Measurements from ENCODE around the gene KLF9.

KLF9 gene

GRCh38 chr9:70382046-70382708, 32.3 kb downstream of the KLF9 start:
- in situ Hi-C loops (cut with MboI; ENCODE audit: low sequenced_read_pairs), result no loop called here

GRCh38 chr9:70374962-70375618, 39.4 kb downstream of the KLF9 start:
- in situ Hi-C loops (cut with MboI; ENCODE audit: low sequenced_read_pairs), result no loop called here

DNA sequence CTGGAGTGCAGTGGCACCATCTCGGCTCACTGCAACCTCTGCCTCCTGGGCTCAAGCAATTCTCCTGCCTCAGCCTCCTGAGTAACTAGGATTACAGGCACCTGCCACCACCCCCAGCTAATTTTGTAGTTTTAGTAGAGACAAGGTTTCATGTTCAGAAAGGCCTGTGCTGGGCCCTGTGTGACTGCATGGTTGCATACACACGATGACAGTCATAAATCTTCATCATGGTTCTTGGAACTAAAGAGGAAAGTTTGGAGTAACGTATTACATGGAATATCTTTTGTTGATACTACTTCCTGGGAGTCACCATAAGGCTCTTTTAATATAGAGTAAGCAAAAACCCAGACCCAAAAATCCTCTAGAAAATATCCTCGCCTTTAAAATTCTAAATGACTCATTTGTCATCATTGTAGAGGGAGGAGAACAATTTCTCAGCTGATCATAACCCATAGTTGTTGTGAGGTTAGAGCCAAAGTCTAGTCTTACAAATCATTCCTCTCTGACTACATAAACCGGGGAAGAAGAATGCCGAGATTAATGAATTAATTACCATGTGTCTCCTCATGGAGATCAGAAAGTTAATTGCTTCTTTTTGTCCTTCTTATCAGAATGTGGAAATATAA, 47.0 kb downstream of the KLF9 start:
- in situ Hi-C loops (cut with MboI; ENCODE audit: low sequenced_read_pairs), result no loop called here

DNA sequence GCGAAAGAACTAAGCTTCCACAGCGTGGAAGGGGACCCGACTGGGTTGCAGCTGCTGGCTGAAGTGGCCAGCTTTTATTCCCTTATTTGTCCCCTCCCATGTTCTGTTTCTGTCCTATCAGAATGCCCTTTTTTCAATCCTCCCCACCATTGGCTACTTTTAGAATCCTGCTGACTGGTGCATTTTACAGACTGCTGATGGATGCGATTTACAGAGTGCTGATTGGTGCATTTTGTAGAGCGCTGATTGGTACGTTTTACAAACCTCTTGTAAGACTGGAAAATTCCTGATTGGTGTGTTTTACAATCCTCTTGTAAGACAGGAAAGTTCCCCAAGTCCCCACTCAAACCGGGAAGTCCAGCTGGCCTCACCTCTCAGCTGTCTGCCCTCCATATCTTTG, 50.7 kb downstream of the KLF9 start:
- in situ Hi-C loops (cut with MboI; ENCODE audit: low sequenced_read_pairs), result no loop called here

- in situ Hi-C loops (cut with MboI; ENCODE audit: low sequenced_read_pairs), result no loop called here
These were observed 51.5 kb downstream of the KLF9 start for GRCh38 chr9:70362952-70363351.

GRCh38 chr9:70355801-70356200, 58.7 kb downstream of the KLF9 start:
- in situ Hi-C loops (cut with MboI; ENCODE audit: low sequenced_read_pairs), result no loop called here

- in situ Hi-C loops (cut with MboI; ENCODE audit: low sequenced_read_pairs), result no loop called here
These were observed 61.7 kb downstream of the KLF9 start for GRCh38 chr9:70352802-70353201.

GRCh38 chr9:70352356-70352755, 62.1 kb downstream of the KLF9 start:
- in situ Hi-C loops (cut with MboI; ENCODE audit: low sequenced_read_pairs), result no loop called here

DNA sequence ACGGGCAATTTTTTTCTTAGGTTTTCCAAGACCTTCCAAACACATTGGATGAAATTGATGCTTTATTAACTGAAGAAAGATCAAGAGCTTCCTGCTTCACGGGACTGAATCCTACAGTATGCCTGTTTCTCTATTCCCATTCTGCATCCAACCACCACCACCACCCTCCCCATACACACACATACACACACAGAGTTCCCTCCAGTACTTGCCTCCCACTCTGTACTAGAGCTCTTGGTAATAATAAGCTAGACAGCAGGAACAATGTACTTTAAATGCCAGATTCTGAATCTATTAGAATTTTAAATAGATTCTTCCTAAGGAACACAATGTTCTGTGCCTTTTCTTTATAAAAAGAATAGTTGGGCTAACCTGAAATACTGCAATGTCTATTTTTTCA, 67.4 kb downstream of the KLF9 start:
- in situ Hi-C loops (cut with MboI; ENCODE audit: low sequenced_read_pairs), result no loop called here

- in situ Hi-C loops (cut with MboI; ENCODE audit: low sequenced_read_pairs), result no loop called here
These were observed 73.9 kb downstream of the KLF9 start for GRCh38 chr9:70340572-70340971.
